HG03575 (cell line): ENCODE results near the gene AIP.

Experiments
- ATAC-seq: cut with Tn5 transposase; IDR thresholded peaks from one replicate; pipeline ENCODE4 v1.9.1; 2021; ENCODE audit not compliant: unreplicated experiment, insufficient number of reproducible peaks, low FRiP score; ENCODE audit errors: extremely low read depth

Gene AIP

GRCh38 chr11:67442504-67443404 lies 40.1 kb upstream of the AIP start:
- ATAC-seq, result no peak

- no peak for ATAC-seq
These were observed 37.3 kb upstream of the AIP start for GRCh38 chr11:67445515-67445914.

GRCh38 chr11:67448220-67448609 lies 34.6 kb upstream of the AIP start:
- ATAC-seq, result no peak

GRCh38 chr11:67449116-67449844 lies 33.5 kb upstream of the AIP start:
- no peak for ATAC-seq

- no peak for ATAC-seq
These were observed 31.8 kb upstream of the AIP start for GRCh38 chr11:67450796-67451657.

GRCh38 chr11:67451658-67451976 lies 31.2 kb upstream of the AIP start:
- no peak for ATAC-seq

- no peak for ATAC-seq
These were observed 30.5 kb upstream of the AIP start, which contains the start of gene GPR152 for GRCh38 chr11:67452141-67452952. GPR152 (minus strand) TSS chr11:67452729; CDS start chr11:67452724, 5 bp downstream.

GRCh38 chr11:67453816-67454732 lies 28.8 kb upstream of the AIP start:
- no peak for ATAC-seq

GRCh38 chr11:67455054-67455453 lies 27.8 kb upstream of the AIP start, which contains the start of gene CABP4:
CABP4 (plus strand) TSS chr11:67455354; CDS start chr11:67455424, 70 bp downstream.
- ATAC-seq, result no peak

- no peak for ATAC-seq
These were observed 26.6 kb upstream of the AIP start for GRCh38 chr11:67456068-67456705.

GRCh38 chr11:67457453-67457852 lies 25.4 kb upstream of the AIP start:
- no peak for ATAC-seq

- ATAC-seq, result no peak
These were observed 24.6 kb upstream of the AIP start for GRCh38 chr11:67458266-67458665.

- no peak for ATAC-seq
These were observed 19.6 kb upstream of the AIP start for GRCh38 chr11:67463186-67463585.

GRCh38 chr11:67463680-67464410 lies 19.0 kb upstream of the AIP start:
- no peak for ATAC-seq

- ATAC-seq, result no peak
These were observed 18.2 kb upstream of the AIP start for GRCh38 chr11:67464411-67465188.

- no peak for ATAC-seq
These were observed 17.7 kb upstream of the AIP start for GRCh38 chr11:67465189-67465510.
